PFSK-1 (cell line): ENCODE results near the gene SEC24D.

Experiments
- FOXP2 ChIP-seq: optimal IDR thresholded peaks from 2 replicates; pipeline ENCODE3; 2011; ENCODE audit warnings: borderline replicate concordance, control low read depth, inconsistent platforms; ENCODE audit not compliant: insufficient read depth; ENCODE audit errors: extremely low read length, extremely low read depth
- POLR2AphosphoS5 ChIP-seq: IDR thresholded peaks from 2 replicates; pipeline ENCODE4 v1.6.1; 2012; ENCODE audit warnings: low read depth, mild to moderate bottlenecking, control low read depth, low read length, moderate library complexity
- REST ChIP-seq, 2 experiments: IDR thresholded peaks; 2 replicates each; pipeline versions ENCODE4 v1.6.1 to v1.8.0; 2011 to 2012; ENCODE audit warnings: low read depth in 2 of 2, low read length in 2 of 2, control low read depth in 1 of 2, inconsistent platforms in 1 of 2, mild to moderate bottlenecking in 1 of 2, moderate library complexity in 1 of 2; ENCODE audit not compliant: insufficient read depth in 1 of 2
- SIN3A ChIP-seq: IDR thresholded peaks from 2 replicates; pipeline ENCODE4 v1.6.1; 2012; ENCODE audit warnings: mild to moderate bottlenecking, low read length, moderate library complexity, borderline replicate concordance; ENCODE audit not compliant: insufficient read depth
- TAF1 ChIP-seq: IDR thresholded peaks from 2 replicates; pipeline ENCODE4 v1.6.1; 2012; ENCODE audit warnings: low read length, control low read depth, borderline replicate concordance; ENCODE audit not compliant: insufficient read depth

Gene SEC24D

GRCh38 chr4:118757761-118758251 lies 78.1 kb downstream of the SEC24D start:
- TF ChIP-seq TAF1 (no peak), POLR2AphosphoS5 (no peak), SIN3A (no peak), FOXP2 (no peak), REST (IDR thresholded peaks at IDR 0.05; ENCODE audit: insufficient read depth in 1 of 2, low read depth in 2 of 2, low read length in 2 of 2) (no peak)

- TF ChIP-seq SIN3A (no peak), TAF1 (no peak), REST (IDR thresholded peaks at IDR 0.05; ENCODE audit: insufficient read depth in 1 of 2, low read depth in 2 of 2, low read length in 2 of 2) (no peak), POLR2AphosphoS5 (no peak), FOXP2 (no peak)
Measured at GRCh38 chr4:118756958-118757357, 79.0 kb downstream of the SEC24D start.

- TF ChIP-seq TAF1 (no peak), FOXP2 (no peak), SIN3A (no peak), REST (IDR thresholded peaks at IDR 0.05; ENCODE audit: insufficient read depth in 1 of 2, low read depth in 2 of 2, low read length in 2 of 2) (no peak), POLR2AphosphoS5 (no peak)
Measured at GRCh38 chr4:118756429-118756828, 79.5 kb downstream of the SEC24D start.

- TF ChIP-seq REST (IDR thresholded peaks at IDR 0.05; ENCODE audit: insufficient read depth in 1 of 2, low read depth in 2 of 2, low read length in 2 of 2) (no peak), TAF1 (no peak), POLR2AphosphoS5 (no peak), SIN3A (no peak), FOXP2 (no peak)
Measured at GRCh38 chr4:118755438-118756226, 80.3 kb downstream of the SEC24D start.
